Breast epithelium (tissue), 3 donors: ENCODE results near the gene IFNLR1.

Source experiments
- POLR2A ChIP-seq: fragments of 450-650 bp; IDR thresholded peaks from one replicate; pipeline ENCODE4 v1.6.1; 2016; ENCODE audit warnings: antibody characterized with exemption, mild to moderate bottlenecking, moderate library complexity
- TF ChIP-seq, protein P1 (sequence below), 3 donors: fragments of 450-650 bp; IDR thresholded peaks; one replicate each; pipeline ENCODE4 v1.5.1; 2016 to 2017; ENCODE audit warnings: antibody characterized with exemption in 3 of 3, mild to moderate bottlenecking in 3 of 3, moderate library complexity in 3 of 3

DNA sequence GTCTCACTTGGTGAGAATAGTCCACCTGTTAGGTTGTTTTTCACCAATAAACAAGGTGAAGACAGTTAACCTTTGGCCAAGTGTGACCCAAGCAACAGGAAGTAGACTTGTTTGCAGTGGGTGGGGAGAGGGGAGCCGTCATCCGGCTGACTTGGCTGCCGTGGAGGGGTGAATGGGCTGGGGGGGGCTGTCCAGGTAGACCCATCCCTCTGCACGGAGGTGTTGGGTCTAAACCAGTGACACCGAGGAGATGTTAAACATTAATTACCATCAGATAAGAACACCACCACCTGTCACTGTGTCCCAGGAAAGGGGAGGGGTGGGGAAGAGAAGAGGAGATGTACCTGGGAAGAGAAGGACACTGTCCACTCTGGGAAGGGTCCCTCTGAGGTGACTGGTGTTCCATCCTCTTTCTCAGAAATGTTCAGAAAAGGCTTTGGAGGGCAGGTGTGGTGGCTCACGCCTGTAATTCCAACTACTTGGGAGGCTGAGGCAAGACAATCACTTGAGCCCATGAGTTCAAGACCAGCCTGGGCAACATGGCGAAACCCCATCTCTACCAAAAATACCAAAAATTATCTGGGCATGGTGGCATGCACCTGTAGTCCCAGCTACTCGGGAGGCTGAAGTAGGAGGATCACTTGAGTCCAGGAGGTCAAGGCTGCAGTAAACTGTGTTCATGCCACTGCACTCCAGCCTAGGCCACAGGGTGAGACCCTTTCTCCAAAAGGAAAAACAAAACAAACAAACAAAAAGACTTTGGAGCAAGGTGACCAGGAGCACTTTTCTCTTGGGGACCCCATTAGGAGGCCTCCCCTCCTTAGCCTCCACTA lies 68.5 kb downstream of the IFNLR1 start:
- TF ChIP-seq, protein P1, sequence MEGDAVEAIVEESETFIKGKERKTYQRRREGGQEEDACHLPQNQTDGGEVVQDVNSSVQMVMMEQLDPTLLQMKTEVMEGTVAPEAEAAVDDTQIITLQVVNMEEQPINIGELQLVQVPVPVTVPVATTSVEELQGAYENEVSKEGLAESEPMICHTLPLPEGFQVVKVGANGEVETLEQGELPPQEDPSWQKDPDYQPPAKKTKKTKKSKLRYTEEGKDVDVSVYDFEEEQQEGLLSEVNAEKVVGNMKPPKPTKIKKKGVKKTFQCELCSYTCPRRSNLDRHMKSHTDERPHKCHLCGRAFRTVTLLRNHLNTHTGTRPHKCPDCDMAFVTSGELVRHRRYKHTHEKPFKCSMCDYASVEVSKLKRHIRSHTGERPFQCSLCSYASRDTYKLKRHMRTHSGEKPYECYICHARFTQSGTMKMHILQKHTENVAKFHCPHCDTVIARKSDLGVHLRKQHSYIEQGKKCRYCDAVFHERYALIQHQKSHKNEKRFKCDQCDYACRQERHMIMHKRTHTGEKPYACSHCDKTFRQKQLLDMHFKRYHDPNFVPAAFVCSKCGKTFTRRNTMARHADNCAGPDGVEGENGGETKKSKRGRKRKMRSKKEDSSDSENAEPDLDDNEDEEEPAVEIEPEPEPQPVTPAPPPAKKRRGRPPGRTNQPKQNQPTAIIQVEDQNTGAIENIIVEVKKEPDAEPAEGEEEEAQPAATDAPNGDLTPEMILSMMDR (IDR thresholded peaks at IDR 0.05): no peak
- no peak for TF ChIP-seq POLR2A
